Caco-2 (cell line): Measurements from ENCODE around the gene NKAIN2. TPM values are rescaled to one million over a fixed set of nuclear protein-coding genes. Genes with fewer than 3 reads are reported as not detected.
"Not testable (repeated sequence)": the region's sequence is repeated elsewhere in the genome, so short reads cannot be mapped to it uniquely, and the experiment has no call there.

ENCODE experiments used
- BruUV-seq: library from RNA; stranded (reverse); fragments of 400-500 nt; replicated peaks from 2 replicates; lab custom pipeline; 2021; lab: Mats Ljungman, UMichigan
- CTCF ChIA-PET: fragments of 300-600 bp; sonication (Branson Sonifier 250); formaldehyde crosslinking; loops from one replicate; lab custom pipeline; 2022; ENCODE audit warnings: antibody characterized with exemption; lab: Charles Lee
- POLR2A ChIA-PET: fragments of 300-600 bp; sonication (Branson Sonifier 250); formaldehyde crosslinking; loops from one replicate; lab custom pipeline; 2022; ENCODE audit warnings: antibody characterized with exemption; lab: Charles Lee
- DNase-seq, 2 experiments: peaks; one replicate each; pipeline versions ENCODE4 v3.0.0 to v3.0.0-alpha.2; 2020 to 2022
- H3K27me3 ChIP-seq: replicated peaks from 2 replicates; pipeline ENCODE4 v1.6.0; 2011; ENCODE audit warnings: low read length; ENCODE audit not compliant: control insufficient read depth, insufficient read depth
- H3K36me3 ChIP-seq: 2 replicates; pipeline ENCODE4 v1.5.1; 2011; ENCODE audit warnings: low read length; ENCODE audit not compliant: control insufficient read depth, insufficient read depth
- H3K4me1 ChIP-seq: fragments of 250-450 bp; sonication (Bioruptor Pico); 2 replicates; pipeline ENCODE4 v1.5.1; 2020; ENCODE audit warnings: mild to moderate bottlenecking
- H3K4me3 ChIP-seq: 2 replicates; pipeline ENCODE4 v1.5.1; 2011; ENCODE audit warnings: low read depth, mild to moderate bottlenecking, control low read depth, low read length
- H3K9me3 ChIP-seq: fragments of 250-450 bp; sonication (Bioruptor Pico); 2 replicates; pipeline ENCODE4 v1.5.1; 2020; ENCODE audit warnings: mild to moderate bottlenecking, moderate library complexity
- H3K27ac Mint-ChIP-seq: one replicate; pipeline ENCODE4 v1.8.0; 2022; ENCODE audit warnings: mixed read lengths; ENCODE audit not compliant: unreplicated experiment
- H3K27me3 Mint-ChIP-seq: one replicate; pipeline ENCODE4 v1.8.0; 2022; ENCODE audit warnings: mixed read lengths; ENCODE audit not compliant: insufficient read depth, unreplicated experiment
- H3K36me3 Mint-ChIP-seq: one replicate; pipeline ENCODE4 v1.8.0; 2022; ENCODE audit warnings: mild to moderate bottlenecking, mixed read lengths; ENCODE audit not compliant: insufficient read depth, unreplicated experiment
- H3K4me1 Mint-ChIP-seq: one replicate; pipeline ENCODE4 v1.8.0; 2022; ENCODE audit warnings: low read depth, mixed read lengths; ENCODE audit not compliant: unreplicated experiment
- H3K4me3 Mint-ChIP-seq: one replicate; pipeline ENCODE4 v1.8.0; 2022; ENCODE audit warnings: mild to moderate bottlenecking, moderate library complexity, mixed read lengths; ENCODE audit not compliant: unreplicated experiment
- H3K9me3 Mint-ChIP-seq: one replicate; pipeline ENCODE4 v1.8.0; 2022; ENCODE audit warnings: mixed read lengths; ENCODE audit not compliant: unreplicated experiment
- intact Hi-C: fragments of 100-400 bp; cut with micrococcal nuclease; formaldehyde crosslinking; loops from one replicate; pipeline ENCODE4 v1.10.0; 2022; ENCODE audit not compliant: unreplicated experiment
- total RNA-seq: library from RNA; stranded (reverse); gene quantifications from 2 replicates; pipeline ENCODE4 v1.2.3, GENCODE V29; 2022
- TF ChIP-seq, protein P1 (sequence below), 2 experiments: fragments of 200-600 bp in 1 of 2; IDR thresholded peaks; 1 replicate in 1 of 2; 2 replicates in 1 of 2; pipeline versions ENCODE4 v1.5.1 to v1.8.0; 2011 to 2022; ENCODE audit warnings: antibody characterized with exemption in 1 of 2, control low read depth in 1 of 2, inconsistent platforms in 1 of 2, low read depth in 1 of 2, low read length in 1 of 2, mild to moderate bottlenecking in 1 of 2, moderate library complexity in 1 of 2; ENCODE audit not compliant: insufficient read depth in 1 of 2, severe bottlenecking in 1 of 2, unreplicated experiment in 1 of 2

Gene NKAIN2
- total RNA-seq, 1 experiment from 2014 or later, result not detected

DNA sequence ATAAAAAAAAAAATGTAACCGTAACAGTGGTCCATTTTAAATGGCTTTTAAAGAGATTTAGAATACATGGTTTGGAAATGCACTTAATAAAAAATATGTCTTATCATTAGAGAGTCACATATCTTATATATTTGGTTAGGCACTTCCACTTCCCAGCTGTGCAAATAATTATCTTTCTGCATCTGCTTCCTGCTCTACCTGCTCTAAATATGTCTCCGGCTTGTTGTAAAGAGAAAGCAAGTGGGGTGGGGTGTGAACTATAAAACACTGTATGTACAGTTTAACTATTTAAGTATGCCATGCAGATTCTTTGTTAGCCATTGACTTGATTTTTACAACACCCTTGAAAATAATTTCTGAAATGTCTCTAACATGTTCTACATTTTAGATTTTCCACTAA is 106.3 kb downstream of the NKAIN2 start:
- H3K4me1 Mint-ChIP-seq, result no peaks in the 10 kb centered on the region
- H3K27me3 Mint-ChIP-seq, result no peaks in the 10 kb centered on the region
- no peak overlapping the region for H3K27ac Mint-ChIP-seq
- Histone ChIP-seq H3K4me1 (no peaks in the 10 kb centered on the region), H3K27me3 (no peaks in the 10 kb centered on the region), H3K9me3 (no peaks in the 10 kb centered on the region), H3K4me3 (no peak overlapping the region), H3K36me3 (no peaks in the 10 kb centered on the region)
- ChIA-PET CTCF (no interaction called here), POLR2A (no interaction called here)
- TF ChIP-seq, protein P1, sequence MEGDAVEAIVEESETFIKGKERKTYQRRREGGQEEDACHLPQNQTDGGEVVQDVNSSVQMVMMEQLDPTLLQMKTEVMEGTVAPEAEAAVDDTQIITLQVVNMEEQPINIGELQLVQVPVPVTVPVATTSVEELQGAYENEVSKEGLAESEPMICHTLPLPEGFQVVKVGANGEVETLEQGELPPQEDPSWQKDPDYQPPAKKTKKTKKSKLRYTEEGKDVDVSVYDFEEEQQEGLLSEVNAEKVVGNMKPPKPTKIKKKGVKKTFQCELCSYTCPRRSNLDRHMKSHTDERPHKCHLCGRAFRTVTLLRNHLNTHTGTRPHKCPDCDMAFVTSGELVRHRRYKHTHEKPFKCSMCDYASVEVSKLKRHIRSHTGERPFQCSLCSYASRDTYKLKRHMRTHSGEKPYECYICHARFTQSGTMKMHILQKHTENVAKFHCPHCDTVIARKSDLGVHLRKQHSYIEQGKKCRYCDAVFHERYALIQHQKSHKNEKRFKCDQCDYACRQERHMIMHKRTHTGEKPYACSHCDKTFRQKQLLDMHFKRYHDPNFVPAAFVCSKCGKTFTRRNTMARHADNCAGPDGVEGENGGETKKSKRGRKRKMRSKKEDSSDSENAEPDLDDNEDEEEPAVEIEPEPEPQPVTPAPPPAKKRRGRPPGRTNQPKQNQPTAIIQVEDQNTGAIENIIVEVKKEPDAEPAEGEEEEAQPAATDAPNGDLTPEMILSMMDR (IDR thresholded peaks at IDR 0.05; ENCODE audit: insufficient read depth in 1 of 2, low read depth in 1 of 2, low read length in 1 of 2, severe bottlenecking in 1 of 2, unreplicated experiment in 1 of 2), result no peak
- BruUV-seq, result no TSS peak
- no peaks in the 10 kb centered on the region for H3K9me3 Mint-ChIP-seq
- no peak for DNase-seq
- intact Hi-C loops, result no loop called here
- no peak overlapping the region for H3K4me3 Mint-ChIP-seq
- H3K36me3 Mint-ChIP-seq, result no peaks in the 10 kb centered on the region

DNA sequence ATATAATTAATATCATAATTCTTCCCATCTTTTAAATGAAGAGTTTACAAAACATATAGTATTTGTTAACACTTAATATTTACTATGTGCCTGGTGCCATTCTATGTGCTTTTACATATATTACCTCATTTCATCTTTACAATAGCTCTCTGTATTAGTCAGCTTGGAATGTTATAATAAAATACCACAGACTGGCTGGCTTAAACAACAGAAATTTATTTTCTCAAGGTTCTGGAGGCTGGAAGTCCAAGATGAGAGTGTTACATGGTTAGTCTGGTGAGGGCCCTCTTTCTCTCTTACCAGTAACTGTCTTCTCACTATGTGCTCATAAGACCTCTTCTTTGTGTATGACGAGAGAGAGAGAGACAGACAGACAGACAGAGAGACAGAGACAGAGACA is 110.2 kb downstream of the NKAIN2 start:
- intact Hi-C loops, result no loop called here
- no peak overlapping the region for H3K4me3 Mint-ChIP-seq
- Histone ChIP-seq H3K9me3 (no peaks in the 10 kb centered on the region), H3K4me3 (no peak overlapping the region), H3K4me1 (no peaks in the 10 kb centered on the region), H3K36me3 (no peaks in the 10 kb centered on the region), H3K27me3 (no peaks in the 10 kb centered on the region)
- CTCF ChIA-PET, result no interaction called here
- TF ChIP-seq, protein P1 (IDR thresholded peaks at IDR 0.05; ENCODE audit: insufficient read depth in 1 of 2, low read depth in 1 of 2, low read length in 1 of 2, severe bottlenecking in 1 of 2, unreplicated experiment in 1 of 2), result no peak
- no peak overlapping the region for H3K27ac Mint-ChIP-seq
- POLR2A ChIA-PET, result no interaction called here
- no TSS peak for BruUV-seq
- no peaks in the 10 kb centered on the region for H3K36me3 Mint-ChIP-seq
- H3K27me3 Mint-ChIP-seq, result peaks cover 3% of the 10 kb centered on the region
- H3K4me1 Mint-ChIP-seq, result no peaks in the 10 kb centered on the region
- no peak for DNase-seq
- no peaks in the 10 kb centered on the region for H3K9me3 Mint-ChIP-seq

DNA sequence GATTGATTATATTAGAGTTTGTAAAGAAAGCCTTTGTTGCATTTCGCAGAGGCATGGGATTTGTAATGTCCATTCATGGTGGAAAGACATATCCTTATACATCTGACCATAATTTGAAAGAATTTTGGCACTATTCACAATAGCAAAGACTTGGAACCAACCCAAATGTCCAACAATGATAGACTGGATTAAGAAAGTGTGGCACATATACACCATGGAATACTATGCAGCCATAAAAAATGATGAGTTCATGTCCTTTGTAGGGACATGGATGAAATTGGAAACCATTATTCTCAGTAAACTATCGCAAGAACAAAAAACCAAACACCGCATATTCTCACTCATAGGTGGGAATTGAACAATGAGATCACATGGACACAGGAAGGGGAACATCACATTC is 119.7 kb downstream of the NKAIN2 start:
- H3K36me3 ChIP-seq, H3K9me3 Mint-ChIP-seq, CTCF ChIA-PET, H3K4me3 Mint-ChIP-seq, H3K27me3 Mint-ChIP-seq, BruUV-seq, H3K4me1 ChIP-seq, H3K27me3 ChIP-seq, H3K4me3 ChIP-seq, intact Hi-C loops, H3K36me3 Mint-ChIP-seq, H3K4me1 Mint-ChIP-seq, POLR2A ChIA-PET, H3K9me3 ChIP-seq, H3K27ac Mint-ChIP-seq, DNase-seq: not testable (repeated sequence)

DNA sequence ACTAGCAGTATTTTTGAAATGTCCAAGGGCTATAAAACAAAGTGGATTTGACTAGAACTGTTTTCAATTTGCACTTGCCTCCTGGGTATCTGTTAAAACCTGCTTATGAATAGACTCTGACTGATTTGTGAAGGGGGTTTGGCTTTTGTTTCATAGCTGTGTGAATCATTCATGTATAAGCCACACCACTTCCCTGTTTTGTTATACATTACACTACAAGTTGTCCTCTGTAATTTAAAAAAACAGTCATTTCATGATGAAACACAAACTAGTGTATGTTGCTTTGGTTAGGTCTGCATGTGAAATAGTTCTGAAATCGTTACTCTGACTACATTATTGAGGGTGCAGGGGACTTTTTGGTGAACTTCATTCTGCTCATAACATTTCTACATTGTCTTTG is 121.7 kb downstream of the NKAIN2 start:
- Histone ChIP-seq H3K27me3 (no peaks in the 10 kb centered on the region), H3K4me3 (no peak overlapping the region), H3K4me1 (no peaks in the 10 kb centered on the region), H3K9me3 (no peaks in the 10 kb centered on the region), H3K36me3 (no peaks in the 10 kb centered on the region)
- no peaks in the 10 kb centered on the region for H3K4me1 Mint-ChIP-seq
- H3K27ac Mint-ChIP-seq, result no peak overlapping the region
- intact Hi-C loops, result no loop called here
- H3K27me3 Mint-ChIP-seq, result peaks cover 4% of the 10 kb centered on the region
- BruUV-seq, result no TSS peak
- POLR2A ChIA-PET, result no interaction called here
- H3K36me3 Mint-ChIP-seq, result no peaks in the 10 kb centered on the region
- TF ChIP-seq, protein P1 (IDR thresholded peaks at IDR 0.05; ENCODE audit: insufficient read depth in 1 of 2, low read depth in 1 of 2, low read length in 1 of 2, severe bottlenecking in 1 of 2, unreplicated experiment in 1 of 2), result no peak
- CTCF ChIA-PET, result no interaction called here
- DNase-seq, result no peak
- H3K9me3 Mint-ChIP-seq, result no peaks in the 10 kb centered on the region
- H3K4me3 Mint-ChIP-seq, result no peak overlapping the region
